ENCODE results near the gene PPP2R2C.

Gene PPP2R2C

GRCh38 chr4:6350646-6351045, 121.8 kb downstream of the PPP2R2C start:
- no peak for TF ChIP-seq GLIS2 (tag by site-specific recombination; IDR thresholded peaks at IDR 0.05)
- TF ChIP-seq ZFHX2 (tag by site-specific recombination; conservative IDR thresholded peaks at IDR 0.05): peak; percentile 35
- Histone ChIP-seq H3K27ac (ENCODE audit: extremely low read depth, low read depth, low read length) (no peak overlapping the region), H3K36me3 (ENCODE audit: control insufficient read depth in 2 of 2, insufficient read depth in 1 of 2, low read length in 2 of 2) (peaks cover 0 to 6% of the 10 kb centered on the region in 2 experiments; a peak in 1 of 3 replicates), H3K4me3 (ENCODE audit: low read depth, low read length) (no peak overlapping the region), H3K4me1 (ENCODE audit: control insufficient read depth, insufficient read depth, low read length) (no peaks in the 10 kb centered on the region), H3K9me3 (ENCODE audit: control insufficient read depth, insufficient read depth, low read depth, low read length) (no peaks in the 10 kb centered on the region)
- ChIA-PET POLR2A (no interaction called here), CTCF (no interaction called here)

- H3K4me3 ChIP-seq (ENCODE audit: low read depth, low read length): no peak overlapping the region
- ChIA-PET CTCF (no interaction called here), POLR2A (no interaction called here)
- H3K9me3 ChIP-seq (ENCODE audit: control insufficient read depth, insufficient read depth, low read depth, low read length): no peaks in the 10 kb centered on the region
- no peak overlapping the region for H3K27ac ChIP-seq (ENCODE audit: extremely low read depth, low read depth, low read length)
- H3K4me1 ChIP-seq (ENCODE audit: control insufficient read depth, insufficient read depth, low read length): no peaks in the 10 kb centered on the region
- TF ChIP-seq HOXD13 (CRISPR knock-in tag; IDR thresholded peaks at IDR 0.05; ENCODE audit: borderline replicate concordance) (no peak), PRDM10 (tag by site-specific recombination; IDR thresholded peaks at IDR 0.05) (no peak), ZSCAN18 (tag by site-specific recombination; IDR thresholded peaks at IDR 0.05) (no peak), ZBTB6 (tag by site-specific recombination; IDR thresholded peaks at IDR 0.05) (no peak), ZNF292 (tag by site-specific recombination; IDR thresholded peaks at IDR 0.05; ENCODE audit: borderline replicate concordance, low read depth) (no peak), YY2 (tag by site-specific recombination; IDR thresholded peaks at IDR 0.05) (no peak)
- TF ChIP-seq, protein P1, sequence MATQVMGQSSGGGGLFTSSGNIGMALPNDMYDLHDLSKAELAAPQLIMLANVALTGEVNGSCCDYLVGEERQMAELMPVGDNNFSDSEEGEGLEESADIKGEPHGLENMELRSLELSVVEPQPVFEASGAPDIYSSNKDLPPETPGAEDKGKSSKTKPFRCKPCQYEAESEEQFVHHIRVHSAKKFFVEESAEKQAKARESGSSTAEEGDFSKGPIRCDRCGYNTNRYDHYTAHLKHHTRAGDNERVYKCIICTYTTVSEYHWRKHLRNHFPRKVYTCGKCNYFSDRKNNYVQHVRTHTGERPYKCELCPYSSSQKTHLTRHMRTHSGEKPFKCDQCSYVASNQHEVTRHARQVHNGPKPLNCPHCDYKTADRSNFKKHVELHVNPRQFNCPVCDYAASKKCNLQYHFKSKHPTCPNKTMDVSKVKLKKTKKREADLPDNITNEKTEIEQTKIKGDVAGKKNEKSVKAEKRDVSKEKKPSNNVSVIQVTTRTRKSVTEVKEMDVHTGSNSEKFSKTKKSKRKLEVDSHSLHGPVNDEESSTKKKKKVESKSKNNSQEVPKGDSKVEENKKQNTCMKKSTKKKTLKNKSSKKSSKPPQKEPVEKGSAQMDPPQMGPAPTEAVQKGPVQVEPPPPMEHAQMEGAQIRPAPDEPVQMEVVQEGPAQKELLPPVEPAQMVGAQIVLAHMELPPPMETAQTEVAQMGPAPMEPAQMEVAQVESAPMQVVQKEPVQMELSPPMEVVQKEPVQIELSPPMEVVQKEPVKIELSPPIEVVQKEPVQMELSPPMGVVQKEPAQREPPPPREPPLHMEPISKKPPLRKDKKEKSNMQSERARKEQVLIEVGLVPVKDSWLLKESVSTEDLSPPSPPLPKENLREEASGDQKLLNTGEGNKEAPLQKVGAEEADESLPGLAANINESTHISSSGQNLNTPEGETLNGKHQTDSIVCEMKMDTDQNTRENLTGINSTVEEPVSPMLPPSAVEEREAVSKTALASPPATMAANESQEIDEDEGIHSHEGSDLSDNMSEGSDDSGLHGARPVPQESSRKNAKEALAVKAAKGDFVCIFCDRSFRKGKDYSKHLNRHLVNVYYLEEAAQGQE (tag by site-specific recombination; IDR thresholded peaks at IDR 0.05): no peak
- H3K36me3 ChIP-seq (ENCODE audit: control insufficient read depth in 2 of 2, insufficient read depth in 1 of 2, low read length in 2 of 2): peaks cover 0 to 6% of the 10 kb centered on the region in 2 experiments; a peak in 1 of 3 replicates
These were observed 122.4 kb downstream of the PPP2R2C start for GRCh38 chr4:6349896-6350603.

- H3K36me3 ChIP-seq (ENCODE audit: control insufficient read depth in 2 of 2, insufficient read depth in 1 of 2, low read length in 2 of 2): peaks cover 0 to 6% of the 10 kb centered on the region in 2 experiments; a peak in 1 of 3 replicates
- no peaks in the 10 kb centered on the region for H3K9me3 ChIP-seq (ENCODE audit: control insufficient read depth, insufficient read depth, low read depth, low read length)
- H3K4me1 ChIP-seq (ENCODE audit: control insufficient read depth, insufficient read depth, low read length): no peaks in the 10 kb centered on the region
- POLR2A ChIA-PET: no interaction called here
- CTCF ChIA-PET: interaction anchor here (0.8 kb wide), 1 partner anchor 17 kb away, joined by 4 read pairs; no protein-coding TSS in a partner anchor
- H3K4me3 ChIP-seq (ENCODE audit: low read depth, low read length): no peak overlapping the region
- no peak overlapping the region for H3K27ac ChIP-seq (ENCODE audit: extremely low read depth, low read depth, low read length)
- TF ChIP-seq, protein P2, sequence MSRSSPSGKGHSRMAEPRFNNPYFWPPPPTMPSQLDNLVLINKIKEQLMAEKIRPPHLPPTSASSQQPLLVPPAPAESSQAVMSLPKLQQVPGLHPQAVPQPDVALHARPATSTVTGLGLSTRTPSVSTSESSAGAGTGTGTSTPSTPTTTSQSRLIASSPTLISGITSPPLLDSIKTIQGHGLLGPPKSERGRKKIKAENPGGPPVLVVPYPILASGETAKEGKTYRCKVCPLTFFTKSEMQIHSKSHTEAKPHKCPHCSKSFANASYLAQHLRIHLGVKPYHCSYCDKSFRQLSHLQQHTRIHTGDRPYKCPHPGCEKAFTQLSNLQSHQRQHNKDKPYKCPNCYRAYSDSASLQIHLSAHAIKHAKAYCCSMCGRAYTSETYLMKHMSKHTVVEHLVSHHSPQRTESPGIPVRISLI (tag by site-specific recombination; IDR thresholded peaks at IDR 0.05): no peak
- TF ChIP-seq ZNF24 (tag by site-specific recombination; IDR thresholded peaks at IDR 0.05) (no peak), ZNF23 (tag by site-specific recombination; IDR thresholded peaks at IDR 0.05; ENCODE audit: borderline replicate concordance) (no peak), ZNF596 (tag by site-specific recombination; IDR thresholded peaks at IDR 0.05) (no peak), KLF16 (tag by site-specific recombination; IDR thresholded peaks at IDR 0.05) (no peak), BCL11A (tag by site-specific recombination; IDR thresholded peaks at IDR 0.05; ENCODE audit: low read depth) (no peak), ZNF580 (tag by site-specific recombination; IDR thresholded peaks at IDR 0.05) (no peak), KLF7 (tag by site-specific recombination; IDR thresholded peaks at IDR 0.05; ENCODE audit: borderline replicate concordance) (no peak), KLF10 (tag by site-specific recombination; IDR thresholded peaks at IDR 0.05) (no peak), ZNF2 (tag by site-specific recombination; IDR thresholded peaks at IDR 0.05) (no peak), ZBTB7A (tag by site-specific recombination; IDR thresholded peaks at IDR 0.05; ENCODE audit: low read depth) (no peak)
These were observed 124.0 kb downstream of the PPP2R2C start for GRCh38 chr4:6348408-6348807.
